HepG2 (cell line): ENCODE results near the gene AJUBA. TPM values are rescaled to one million over a fixed set of nuclear protein-coding genes. Genes with fewer than 3 reads are reported as not detected.

Experiments used
- BRD4 ChIP-seq: sonication (generic); formaldehyde crosslinking; IDR thresholded peaks from 2 replicates; pipeline ENCODE4 v1.4.0; 2020; ENCODE audit warnings: missing genetic modification reagents
- CENPT ChIP-seq: sonication (generic); formaldehyde crosslinking; IDR thresholded peaks from 2 replicates; pipeline ENCODE4 v1.8.0; 2022; ENCODE audit warnings: low read depth, mild to moderate bottlenecking, moderate library complexity, missing genetic modification reagents
- HIC2 ChIP-seq: sonication (generic); formaldehyde crosslinking; IDR thresholded peaks from 2 replicates; pipeline ENCODE4 v1.9.0; 2022; ENCODE audit warnings: low read depth, missing genetic modification reagents
- MED1 ChIP-seq: sonication (generic); formaldehyde crosslinking; IDR thresholded peaks from 2 replicates; pipeline ENCODE4 v1.4.0; 2020; ENCODE audit warnings: missing genetic modification reagents
- MXD3 ChIP-seq: IDR thresholded peaks from 2 replicates; pipeline ENCODE4 v1.6.1; 2016; ENCODE audit warnings: mild to moderate bottlenecking, missing biosample characterization, missing genetic modification reagents
- NFE2L1 ChIP-seq: sonication (generic); formaldehyde crosslinking; IDR thresholded peaks from 2 replicates; pipeline ENCODE4 v1.4.0; 2020; ENCODE audit warnings: missing genetic modification reagents, mild to moderate bottlenecking, borderline replicate concordance
- ONECUT2 ChIP-seq: sonication (generic); formaldehyde crosslinking; IDR thresholded peaks from 2 replicates; pipeline ENCODE4 v1.4.0; 2020; ENCODE audit warnings: missing genetic modification reagents
- PITX1 ChIP-seq: sonication (generic); formaldehyde crosslinking; IDR thresholded peaks from 2 replicates; pipeline ENCODE4 v1.5.1; 2020; ENCODE audit warnings: mild to moderate bottlenecking, missing genetic modification reagents
- PLRG1 ChIP-seq: fragments of 450-650 bp; conservative IDR thresholded peaks from 2 replicates; pipeline ENCODE4 v1.6.1; 2016
- TBP ChIP-seq: sonication (generic); formaldehyde crosslinking; IDR thresholded peaks from 2 replicates; pipeline ENCODE4 v1.5.0; 2020; ENCODE audit warnings: missing genetic modification reagents
- ZBED4 ChIP-seq: sonication (generic); formaldehyde crosslinking; IDR thresholded peaks from 2 replicates; pipeline ENCODE4 v1.4.0; 2020; ENCODE audit warnings: missing genetic modification reagents, borderline replicate concordance
- ZBTB34 ChIP-seq: sonication (generic); formaldehyde crosslinking; IDR thresholded peaks from 2 replicates; pipeline ENCODE4 v1.8.0; 2022; ENCODE audit warnings: mild to moderate bottlenecking, missing genetic modification reagents
- ZBTB46 ChIP-seq: sonication (generic); formaldehyde crosslinking; IDR thresholded peaks from 2 replicates; pipeline ENCODE4 v1.4.0; 2020; ENCODE audit warnings: mild to moderate bottlenecking, missing genetic modification reagents, borderline replicate concordance
- ZBTB49 ChIP-seq: sonication (generic); formaldehyde crosslinking; IDR thresholded peaks from 2 replicates; pipeline ENCODE4 v1.4.0; 2020; ENCODE audit warnings: missing genetic modification reagents, borderline replicate concordance
- ZFP82 ChIP-seq: sonication (generic); formaldehyde crosslinking; IDR thresholded peaks from 2 replicates; pipeline ENCODE4 v1.5.1; 2020; ENCODE audit warnings: mild to moderate bottlenecking, missing genetic modification reagents, borderline replicate concordance
- ZNF225 ChIP-seq: sonication (generic); formaldehyde crosslinking; IDR thresholded peaks from 2 replicates; pipeline ENCODE4 v1.4.0; 2020; ENCODE audit warnings: mild to moderate bottlenecking, missing genetic modification reagents
- polyA plus RNA-seq, 8 experiments: library from polyadenylated mRNA; depleted of rRNA in 3 of 8; stranded (reverse) in 7 of 8; unstranded in 1 of 8; fragments of >200 nt; fragmentation: Illumina TruSeq in 4 of 8; extraction: Trizol in 4 of 8; gene quantifications; 2 replicates each; pipeline versions ENCODE4 v1.2.1 to v1.2.3, GENCODE V29; 2011 to 2016; ENCODE audit warnings: low read depth in 4 of 8, missing spikeins in 1 of 8, mixed read lengths in 1 of 8; ENCODE audit not compliant: insufficient read depth in 1 of 8
- total RNA-seq, 5 experiments: library from RNA; depleted of rRNA; stranded (reverse); fragments of >200 nt; fragmentation: Illumina TruSeq; extraction: Trizol; gene quantifications; 2 replicates each; pipeline ENCODE4 v1.2.3, GENCODE V29; 2016; ENCODE audit warnings: low read depth in 1 of 5

The AJUBA gene
- total and polyA plus RNA-seq, 2 of the 13 experiments (the other 11 are each of a cell fraction or from before 2014, with no cell fraction given): 157 to 241 TPM

GRCh38 chr14:22973217-22974032 is 8.9 kb downstream of the AJUBA start (continued):
- TF ChIP-seq ZBTB34 (CRISPR knock-in tag) (no peak), PLRG1 (no peak), ZBTB46 (CRISPR knock-in tag) (no peak; the same call in 1 of the 2 replicates), BRD4 (CRISPR knock-in tag) (no peak), CENPT (CRISPR knock-in tag) (no peak), ZBED4 (CRISPR knock-in tag) (0 out of 2 replicates have a peak, but pooled peaks have one; percentile 57), ZFP82 (CRISPR knock-in tag) (no peak), PITX1 (CRISPR knock-in tag) (peak; percentile 65; the same call in 1 of the 2 replicates), ONECUT2 (CRISPR knock-in tag) (no peak), NFE2L1 (CRISPR knock-in tag) (0 out of 2 replicates have a peak, but pooled peaks have one; percentile 60), MXD3 (0 out of 2 replicates have a peak, but pooled peaks have one; percentile 33), ZBTB49 (CRISPR knock-in tag) (no peak), HIC2 (CRISPR knock-in tag) (peak; percentile 41; the same call in 1 of the 2 replicates), TBP (no peak), ZNF225 (peak; percentile 55; the same call in 1 of the 2 replicates), MED1 (no peak)
